Right hindlimb (tissue), 1 donor: Measurements from ENCODE around the gene NNT.
"Not testable (repeated sequence)": the region's sequence is repeated elsewhere in the genome, so short reads cannot be mapped to it uniquely, and the experiment has no call there.

Experiments used
- DNase-seq: peaks from one replicate; pipeline ENCODE4 v3.0.0-alpha.2; 2018

NNT gene

GRCh38 chr5:43583724-43584123 lies 19.3 kb upstream of the NNT start:
- DNase-seq = no peak

GRCh38 chr5:43584166-43584699 lies 18.7 kb upstream of the NNT start:
- DNase-seq = no peak

DNA sequence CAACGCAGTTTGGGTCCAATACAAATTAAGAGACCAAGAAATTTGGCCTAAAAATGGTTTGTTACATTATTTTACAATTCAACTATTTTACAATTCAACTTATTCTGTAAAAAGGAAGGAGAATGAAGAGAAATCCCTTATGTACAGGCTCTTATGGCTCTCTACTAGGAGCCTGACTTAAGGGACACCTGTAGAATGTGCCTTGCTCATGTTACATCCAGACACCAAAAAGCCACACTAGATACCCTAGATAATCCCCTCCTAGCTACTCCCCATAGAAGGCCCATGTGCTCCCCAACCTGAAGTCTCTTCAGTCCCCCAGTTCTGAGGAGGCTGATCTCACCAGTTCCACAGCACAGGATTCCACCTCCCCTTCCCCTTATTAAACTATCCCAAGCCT lies 14.1 kb upstream of the NNT start:
- no peak for DNase-seq

GRCh38 chr5:43589310-43589709 lies 13.7 kb upstream of the NNT start:
- DNase-seq = no peak

- DNase-seq = no peak
These were observed 12.3 kb upstream of the NNT start for GRCh38 chr5:43590700-43591099.

DNA sequence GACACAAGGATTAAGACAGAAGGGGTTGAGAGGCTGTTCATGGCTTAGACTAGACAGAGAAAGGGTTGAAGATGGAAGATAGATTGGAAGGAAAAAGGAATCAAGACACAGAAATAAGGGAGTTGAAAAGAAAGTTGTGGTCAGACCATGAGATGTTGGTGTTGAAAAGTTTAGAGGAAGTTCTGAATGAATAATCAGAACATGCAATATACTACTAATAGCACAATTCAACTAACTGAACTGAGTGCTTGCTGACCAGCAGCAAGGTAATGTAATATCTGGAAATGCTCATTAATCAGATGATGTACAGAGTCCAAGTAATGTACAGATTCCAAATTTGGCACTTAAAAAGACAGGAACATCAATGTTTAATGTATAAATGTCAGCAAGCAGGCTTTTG lies 10.6 kb upstream of the NNT start:
- DNase-seq = no peak

DNA sequence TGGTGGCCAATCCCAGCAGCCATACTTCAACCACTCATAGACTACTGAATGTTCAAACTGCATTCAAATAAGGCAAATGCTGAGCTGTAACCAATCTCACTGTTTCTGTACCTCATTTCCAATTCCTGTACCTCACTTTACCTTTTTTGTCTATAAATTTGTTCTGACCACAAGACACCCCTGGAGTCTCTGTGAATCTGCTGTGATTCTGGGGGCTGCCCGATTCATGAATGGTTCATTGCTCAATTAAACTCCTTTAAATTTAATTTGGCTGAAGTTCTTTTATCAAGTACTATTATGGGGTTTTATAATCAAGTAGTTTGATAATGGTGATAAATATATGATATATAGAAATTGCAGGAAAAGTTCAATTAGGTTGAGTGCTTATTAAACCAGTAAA lies 4.1 kb upstream of the NNT start:
- not testable (repeated sequence) for DNase-seq

DNA sequence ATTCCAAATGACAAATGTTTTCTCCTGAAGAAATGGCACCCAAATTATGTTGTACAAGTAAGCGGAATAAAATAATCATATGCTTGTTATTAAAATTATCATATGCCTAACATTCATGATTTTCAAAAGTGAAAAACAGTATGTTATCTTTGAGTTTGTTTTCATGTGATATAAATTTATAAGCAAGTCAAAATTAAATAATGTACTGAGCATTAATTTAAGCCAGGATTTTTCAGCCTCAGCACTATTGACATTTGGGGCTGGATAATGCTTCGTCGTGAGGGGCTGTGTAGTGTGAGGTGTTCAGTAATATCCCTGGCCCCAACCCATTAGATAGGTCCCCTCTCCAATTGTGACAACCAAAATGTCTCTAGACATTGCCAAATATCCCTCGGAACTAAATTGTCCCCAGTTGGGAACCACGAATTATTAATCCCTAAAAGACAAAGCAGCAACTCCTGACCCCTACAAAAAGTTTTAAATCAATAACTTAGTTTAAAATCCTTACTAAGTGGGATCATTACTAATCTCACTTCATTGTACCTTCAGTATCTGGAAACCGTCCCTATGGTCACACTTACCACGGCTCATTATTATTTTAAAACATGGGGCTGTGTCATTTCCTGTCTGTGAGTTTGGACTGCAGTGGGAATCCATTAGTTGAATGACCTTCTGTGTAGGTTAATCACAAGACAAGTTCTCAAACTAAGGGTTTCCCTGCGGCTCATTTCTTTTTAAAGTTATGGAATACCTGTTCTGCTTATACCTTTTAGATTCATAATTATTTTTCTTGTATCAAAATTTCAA lies 1.3 kb upstream of the NNT start:
- no peak for DNase-seq

DNA sequence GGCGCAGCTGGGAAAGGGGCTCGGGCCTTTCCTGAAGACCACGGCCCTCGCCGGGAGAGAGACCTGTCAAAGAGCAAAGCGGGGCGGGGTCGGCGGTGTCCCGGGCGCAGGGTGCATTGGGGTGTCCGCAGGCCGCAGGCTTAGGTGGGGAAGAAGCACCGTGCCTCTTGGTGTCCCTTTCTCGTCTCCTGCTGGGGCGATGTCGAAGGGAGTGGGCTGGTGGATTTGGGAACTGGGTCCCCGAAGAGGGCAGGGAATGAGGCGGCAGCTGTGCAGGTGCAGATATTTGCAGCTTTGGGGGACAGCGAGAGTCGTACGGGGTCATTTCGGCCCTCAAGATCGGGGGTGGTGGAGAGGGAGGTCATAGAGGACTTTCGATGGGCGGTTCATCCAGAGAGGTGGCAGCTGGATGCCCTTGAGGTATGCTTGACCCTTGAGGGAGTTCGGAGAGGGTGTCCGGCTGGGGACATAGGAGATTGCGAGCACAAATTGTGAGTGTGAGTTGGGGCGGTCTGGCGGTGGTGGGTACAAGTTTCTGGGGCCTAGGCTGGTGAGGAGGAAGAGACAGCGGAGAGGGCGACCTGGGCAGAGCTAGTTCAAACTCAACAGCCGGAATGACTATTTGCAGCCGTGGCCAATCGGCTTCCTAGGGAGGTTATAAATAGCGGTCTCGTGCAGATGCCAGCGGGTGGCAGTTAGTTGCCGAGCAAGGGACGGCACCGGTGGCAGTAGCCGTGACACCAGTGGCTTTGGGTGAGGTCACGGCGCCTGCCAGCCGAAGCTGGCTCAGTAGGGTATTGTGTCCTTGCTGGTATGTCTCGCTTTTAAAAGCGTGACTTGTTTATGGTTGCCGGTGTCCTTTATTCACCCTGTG lies 601 bp downstream of the NNT start:
- peak; percentile 62 for DNase-seq

DNA sequence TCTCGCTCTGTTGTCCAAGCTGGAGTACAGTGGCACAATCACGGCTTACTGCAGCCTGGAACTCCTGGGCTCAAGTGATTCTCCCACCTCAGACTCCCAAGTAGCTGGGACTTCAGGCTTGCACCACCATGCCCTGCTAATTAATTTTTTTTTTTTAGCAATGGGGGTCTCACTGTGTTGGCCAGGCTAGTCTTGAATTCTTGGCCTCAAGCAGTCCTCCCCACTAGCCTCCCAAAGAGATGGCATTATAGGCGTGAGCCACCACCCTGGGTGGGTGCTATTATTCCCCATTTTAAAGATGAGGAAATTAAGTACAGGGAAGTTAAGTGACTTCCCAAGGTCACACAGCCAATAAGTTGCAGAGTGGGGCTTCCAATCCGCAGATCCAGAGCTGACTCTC lies 1.7 kb downstream of the NNT start:
- DNase-seq = no peak

DNA sequence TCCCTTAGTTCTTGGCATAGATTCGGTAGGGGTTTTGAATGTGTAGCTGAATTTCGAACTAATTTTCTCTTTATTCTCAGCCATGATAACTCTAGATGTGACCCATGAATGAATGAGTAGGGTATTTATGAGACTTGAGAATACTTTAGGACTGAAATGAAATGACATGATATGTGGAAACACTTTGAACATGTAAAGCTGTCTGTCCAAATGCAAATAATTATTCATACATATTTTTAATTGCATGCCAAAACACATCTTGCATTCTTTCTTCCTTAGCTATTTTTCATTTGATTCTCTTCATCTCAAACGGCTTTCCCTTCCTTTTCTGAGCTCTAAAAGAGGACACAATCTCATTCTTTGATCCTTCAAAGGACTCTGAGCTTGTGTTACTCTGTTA lies 3.4 kb downstream of the NNT start:
- DNase-seq = no peak

DNA sequence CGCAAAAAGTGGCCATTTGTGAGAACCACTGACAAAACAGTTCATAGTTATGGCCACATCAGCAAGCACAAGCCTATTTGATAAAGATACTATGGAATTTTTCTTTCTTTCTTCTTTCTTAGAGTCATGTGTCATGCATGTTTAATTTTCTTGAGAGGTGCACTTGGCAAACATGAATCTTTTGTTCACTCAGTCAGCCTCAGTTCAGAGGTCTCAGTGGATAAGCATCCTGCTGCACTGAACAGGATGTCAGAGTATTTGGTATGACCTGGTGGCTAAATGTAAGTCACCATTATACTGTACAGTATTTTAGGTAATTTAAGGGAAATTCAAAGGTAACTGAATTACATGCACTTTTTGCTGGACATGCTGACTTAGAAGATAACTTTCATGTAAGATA lies 5.4 kb downstream of the NNT start:
- no peak for DNase-seq

GRCh38 chr5:43609752-43610151 lies 6.8 kb downstream of the NNT start:
- no peak for DNase-seq

DNA sequence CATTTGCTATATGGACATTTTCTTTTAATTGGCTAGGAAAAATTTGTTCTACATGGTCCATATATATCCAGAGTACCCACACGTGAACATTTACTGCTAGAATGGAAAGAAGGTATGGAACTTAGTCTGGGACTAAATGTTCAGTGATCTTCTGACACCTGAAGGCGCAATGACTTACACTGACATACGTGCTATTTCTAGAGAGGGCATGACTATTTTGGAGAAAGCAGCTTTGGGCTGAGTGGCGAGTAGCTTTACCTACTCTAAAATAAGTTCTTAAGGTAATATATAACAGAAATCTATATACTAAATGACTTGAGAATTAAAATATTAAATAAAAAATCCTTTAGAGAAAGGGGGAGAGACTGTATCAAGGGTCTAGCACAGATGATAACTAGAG lies 10.4 kb downstream of the NNT start:
- DNase-seq = no peak

GRCh38 chr5:43615445-43616184 lies 12.6 kb downstream of the NNT start:
- no peak for DNase-seq

DNA sequence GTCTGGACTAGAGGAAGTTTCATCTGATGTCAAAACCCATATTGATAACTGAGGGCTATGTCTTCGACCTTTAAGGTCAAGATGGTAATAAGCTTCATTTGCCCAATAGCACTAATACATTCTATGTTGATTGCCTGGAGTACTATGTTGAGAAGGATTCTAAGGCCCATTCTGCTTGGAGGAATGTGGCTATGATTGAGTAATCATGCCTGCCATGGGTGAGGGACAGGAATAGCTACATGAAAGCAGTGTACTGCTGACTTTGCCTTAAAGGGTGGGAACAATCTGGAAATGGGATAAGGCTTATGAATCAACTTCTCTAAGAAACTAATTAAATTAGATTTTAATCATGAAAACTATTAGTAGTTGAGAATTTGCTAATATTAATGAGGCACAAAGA lies 13.6 kb downstream of the NNT start:
- no peak for DNase-seq

- no peak for DNase-seq
These were observed 16.4 kb downstream of the NNT start for GRCh38 chr5:43619380-43619779.

DNA sequence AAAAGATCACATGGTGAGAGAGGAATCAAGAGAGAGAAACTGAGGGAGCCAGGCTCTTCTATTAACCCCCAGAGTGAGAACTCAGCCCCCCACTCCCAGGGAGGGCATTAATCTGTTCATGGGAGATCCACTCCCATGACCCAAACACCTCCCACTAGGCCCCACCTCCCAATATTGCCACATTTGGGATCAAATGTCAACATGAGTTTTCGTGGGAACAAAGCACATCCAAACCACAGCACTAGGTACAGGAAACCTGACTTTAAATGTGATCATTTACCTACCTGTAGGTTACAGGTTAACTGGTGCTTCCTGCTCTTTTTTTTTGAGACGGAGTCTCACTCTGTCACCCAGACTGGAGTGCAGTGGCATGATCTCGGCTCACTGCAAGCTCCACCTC lies 16.9 kb downstream of the NNT start:
- DNase-seq = no peak

- no peak for DNase-seq
These were observed 18.0 kb downstream of the NNT start for GRCh38 chr5:43620944-43621505.

- DNase-seq = no peak
These were observed 19.1 kb downstream of the NNT start for GRCh38 chr5:43622074-43622473.

DNA sequence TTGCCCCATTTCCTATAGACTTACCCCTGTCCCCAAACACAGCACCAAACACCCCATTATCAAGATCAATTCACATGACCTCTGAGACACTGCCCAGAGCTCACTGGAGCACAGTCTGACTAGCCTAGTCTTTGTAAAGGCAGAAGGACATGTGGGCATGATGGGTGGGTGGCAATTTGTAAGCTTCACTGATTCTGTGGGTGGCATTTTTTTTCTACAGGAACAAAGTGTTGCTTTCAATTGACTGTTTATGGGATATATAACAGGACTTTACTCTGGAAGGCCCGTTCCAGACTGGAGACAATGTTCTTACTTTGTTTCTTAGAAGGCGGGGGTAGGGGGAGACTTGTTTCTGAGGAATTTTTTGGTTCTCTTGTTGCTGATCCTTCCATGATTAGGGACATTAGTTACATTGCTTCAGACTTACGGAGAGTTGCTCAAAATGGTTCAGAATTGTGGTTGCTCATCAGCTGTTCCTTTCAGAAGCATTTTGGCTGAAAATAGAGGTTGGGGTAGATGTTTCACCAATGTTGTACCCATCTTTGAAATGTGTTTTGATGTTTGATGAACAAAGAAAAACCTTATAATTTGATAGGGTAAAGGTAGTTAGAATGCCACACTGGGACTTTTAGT lies 20.2 kb downstream of the NNT start:
- DNase-seq = no peak

DNA sequence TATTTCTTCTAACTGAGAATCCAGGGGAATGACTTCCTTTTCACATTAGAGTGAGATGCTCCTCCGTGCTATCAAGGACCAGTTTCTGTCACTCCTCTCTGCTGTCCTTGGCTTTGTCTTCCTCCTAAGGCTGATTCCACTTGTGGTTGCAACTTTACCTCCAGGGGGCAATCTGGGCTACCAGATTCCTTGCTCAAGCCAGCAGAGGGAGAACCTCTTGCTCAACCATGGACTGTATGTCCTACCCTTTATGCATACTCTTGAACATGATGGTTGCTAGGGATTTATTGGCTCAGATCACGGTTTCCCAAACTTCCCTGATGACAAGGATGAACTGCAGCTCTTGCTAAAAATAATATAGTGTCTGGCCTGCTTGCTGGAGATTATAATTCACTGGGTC lies 24.0 kb downstream of the NNT start:
- DNase-seq = no peak
